Measurements from ENCODE around the gene TNNT3.
A peak's percentile ranks its signal among the peaks of the same experiment; 100 is the strongest.
"Not testable (repeated sequence)": the region's sequence is repeated elsewhere in the genome, so short reads cannot be mapped to it uniquely, and the experiment has no call there.

The TNNT3 gene

GRCh38 chr11:1881442-1882264 lies 37.9 kb upstream of the TNNT3 start:
- DNase-seq, result no peak

- peak; percentile 35 to 88 for DNase-seq
Measured at GRCh38 chr11:1882265-1883238, 37.0 kb upstream of the TNNT3 start.

- DNase-seq, result no peak
Measured at GRCh38 chr11:1883346-1884302, 35.9 kb upstream of the TNNT3 start.

- DNase-seq, result no peak
Measured at GRCh38 chr11:1884303-1884700, 35.2 kb upstream of the TNNT3 start.

- DNase-seq, result not testable (repeated sequence)
Measured at GRCh38 chr11:1886551-1886950, 33.0 kb upstream of the TNNT3 start.

GRCh38 chr11:1887451-1888346 lies 31.8 kb upstream of the TNNT3 start:
- no peak for DNase-seq

- no peak for DNase-seq
Measured at GRCh38 chr11:1888347-1888753, 31.2 kb upstream of the TNNT3 start.

- no peak for DNase-seq
Measured at GRCh38 chr11:1888811-1889210, 30.7 kb upstream of the TNNT3 start.

GRCh38 chr11:1889224-1889930 lies 30.1 kb upstream of the TNNT3 start:
- DNase-seq, result no peak

GRCh38 chr11:1889941-1890855 lies 29.3 kb upstream of the TNNT3 start:
- no peak for DNase-seq

GRCh38 chr11:1890856-1891830 lies 28.4 kb upstream of the TNNT3 start:
- DNase-seq, result peak; percentile 13 to 34

GRCh38 chr11:1891831-1892115 lies 27.7 kb upstream of the TNNT3 start, which contains the start of gene PRR33:
TSS of gene PRR33 (minus strand) at chr11:1891895. CDS start at chr11:1890584, 1,311 bp downstream.
- DNase-seq, result no peak

GRCh38 chr11:1892116-1892515 lies 27.4 kb upstream of the TNNT3 start:
- DNase-seq, result no peak

GRCh38 chr11:1892558-1892957 lies 26.9 kb upstream of the TNNT3 start:
- no peak for DNase-seq

GRCh38 chr11:1893581-1894359 lies 25.7 kb upstream of the TNNT3 start:
- no peak for DNase-seq

- DNase-seq, result no peak
Measured at GRCh38 chr11:1894759-1895158, 24.7 kb upstream of the TNNT3 start.

- DNase-seq, result peak in 1 of 2 donors; percentile 11
Measured at GRCh38 chr11:1896468-1896867, 23.0 kb upstream of the TNNT3 start.

- peak in 1 of 2 donors; percentile 28 for DNase-seq
Measured at GRCh38 chr11:1896923-1897322, 22.6 kb upstream of the TNNT3 start.

Data from inflammatory macrophage treated with lipopolysaccharide for 1 hour (primary cell).